C4-2B (cell line): ENCODE data around the gene CLEC11A.

Source experiments
- ZFX ChIP-seq: fragments of 450-650 bp; IDR thresholded peaks from 2 replicates; pipeline ENCODE4 v1.6.1; 2017
- TF ChIP-seq, protein P1 (sequence below): fragments of 450-650 bp; conservative IDR thresholded peaks from 2 replicates; pipeline ENCODE4 v1.5.1; 2017; ENCODE audit warnings: mild to moderate bottlenecking

DNA sequence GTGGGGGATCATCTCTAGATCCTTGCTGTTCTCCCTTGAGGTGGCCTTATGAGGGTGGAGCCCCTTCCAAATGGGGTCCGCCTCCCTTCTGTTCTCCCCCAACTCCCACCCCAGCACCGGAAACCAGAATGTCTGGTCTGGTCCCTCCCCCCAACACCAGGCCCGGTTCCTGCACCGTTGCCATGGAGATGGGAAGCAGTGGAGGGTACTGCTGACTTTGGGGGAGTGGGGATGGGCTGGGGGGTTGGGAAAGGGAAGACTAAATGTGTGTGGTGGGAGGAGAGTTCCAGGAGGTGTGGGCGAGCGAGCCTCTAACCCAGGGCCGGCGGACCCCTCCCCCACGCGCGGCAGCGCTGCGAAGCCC lies 5.3 kb upstream of the CLEC11A start:
- TF ChIP-seq, protein P1, sequence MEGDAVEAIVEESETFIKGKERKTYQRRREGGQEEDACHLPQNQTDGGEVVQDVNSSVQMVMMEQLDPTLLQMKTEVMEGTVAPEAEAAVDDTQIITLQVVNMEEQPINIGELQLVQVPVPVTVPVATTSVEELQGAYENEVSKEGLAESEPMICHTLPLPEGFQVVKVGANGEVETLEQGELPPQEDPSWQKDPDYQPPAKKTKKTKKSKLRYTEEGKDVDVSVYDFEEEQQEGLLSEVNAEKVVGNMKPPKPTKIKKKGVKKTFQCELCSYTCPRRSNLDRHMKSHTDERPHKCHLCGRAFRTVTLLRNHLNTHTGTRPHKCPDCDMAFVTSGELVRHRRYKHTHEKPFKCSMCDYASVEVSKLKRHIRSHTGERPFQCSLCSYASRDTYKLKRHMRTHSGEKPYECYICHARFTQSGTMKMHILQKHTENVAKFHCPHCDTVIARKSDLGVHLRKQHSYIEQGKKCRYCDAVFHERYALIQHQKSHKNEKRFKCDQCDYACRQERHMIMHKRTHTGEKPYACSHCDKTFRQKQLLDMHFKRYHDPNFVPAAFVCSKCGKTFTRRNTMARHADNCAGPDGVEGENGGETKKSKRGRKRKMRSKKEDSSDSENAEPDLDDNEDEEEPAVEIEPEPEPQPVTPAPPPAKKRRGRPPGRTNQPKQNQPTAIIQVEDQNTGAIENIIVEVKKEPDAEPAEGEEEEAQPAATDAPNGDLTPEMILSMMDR: no peak
- no peak for TF ChIP-seq ZFX
